Lung microvascular endothelial cell (primary cell): ENCODE data around the gene DAAM1. TPM values are rescaled to one million over a fixed set of nuclear protein-coding genes. Genes with fewer than 3 reads are reported as not detected.

ENCODE experiments used
- DNase-seq, 2 donors: peaks; one replicate each; pipeline versions ENCODE4 v3.0.0 to v3.0.0-alpha.2; 2010; ENCODE audit warnings: low read depth in 2 of 2
- total RNA-seq: library from RNA; depleted of rRNA; stranded (reverse); fragments of >200 nt; gene quantifications from 2 replicates; pipeline ENCODE4 v1.2.1, GENCODE V29; 2014

The DAAM1 gene
- total RNA-seq, 1 donor from 2014 or later: 23.0 TPM

GRCh38 chr14:59187802-59188460 is 536 bp upstream of the DAAM1 start:
- peak in 1 of 2 donors; percentile 48 for DNase-seq

GRCh38 chr14:59189091-59189785 is 771 bp downstream of the DAAM1 start:
- DNase-seq: peak; percentile 33 to 54

GRCh38 chr14:59189786-59190368 is 1.4 kb downstream of the DAAM1 start:
- DNase-seq: peak; percentile 77 to 92

GRCh38 chr14:59190372-59190771 is 1.9 kb downstream of the DAAM1 start:
- DNase-seq: peak in 1 of 2 donors; percentile 16

- no peak for DNase-seq
These were observed 7.4 kb downstream of the DAAM1 start for GRCh38 chr14:59195912-59196311.

- DNase-seq: peak in 1 of 2 donors; percentile 11
These were observed 9.3 kb downstream of the DAAM1 start for GRCh38 chr14:59197695-59198262.

GRCh38 chr14:59199205-59199604 is 10.7 kb downstream of the DAAM1 start:
- peak in 1 of 2 donors; percentile 7 for DNase-seq

GRCh38 chr14:59199614-59200013 is 11.1 kb downstream of the DAAM1 start:
- DNase-seq: no peak

- no peak for DNase-seq
These were observed 11.7 kb downstream of the DAAM1 start for GRCh38 chr14:59200195-59200594.

- no peak for DNase-seq
These were observed 13.6 kb downstream of the DAAM1 start for GRCh38 chr14:59202031-59202430.

GRCh38 chr14:59204305-59204704 is 15.8 kb downstream of the DAAM1 start:
- DNase-seq: no peak

GRCh38 chr14:59206892-59207291 is 18.4 kb downstream of the DAAM1 start:
- no peak for DNase-seq

GRCh38 chr14:59207506-59207933 is 19.1 kb downstream of the DAAM1 start:
- DNase-seq: no peak

GRCh38 chr14:59208224-59208814 is 19.9 kb downstream of the DAAM1 start:
- DNase-seq: peak in 1 of 2 donors; percentile 25

- DNase-seq: no peak
These were observed 20.5 kb downstream of the DAAM1 start for GRCh38 chr14:59208954-59209353.

GRCh38 chr14:59210621-59211020 is 22.2 kb downstream of the DAAM1 start:
- no peak for DNase-seq

GRCh38 chr14:59213368-59214315 is 25.2 kb downstream of the DAAM1 start:
- DNase-seq: no peak

- DNase-seq: peak in 1 of 2 donors; percentile 60
These were observed 26.3 kb downstream of the DAAM1 start for GRCh38 chr14:59214702-59215302.

GRCh38 chr14:59215322-59215721 is 26.9 kb downstream of the DAAM1 start:
- DNase-seq: peak; percentile 43 to 54

GRCh38 chr14:59215757-59216156 is 27.3 kb downstream of the DAAM1 start:
- DNase-seq: no peak
